ENCODE results near the gene PRR20G.

The PRR20G gene

DNA sequence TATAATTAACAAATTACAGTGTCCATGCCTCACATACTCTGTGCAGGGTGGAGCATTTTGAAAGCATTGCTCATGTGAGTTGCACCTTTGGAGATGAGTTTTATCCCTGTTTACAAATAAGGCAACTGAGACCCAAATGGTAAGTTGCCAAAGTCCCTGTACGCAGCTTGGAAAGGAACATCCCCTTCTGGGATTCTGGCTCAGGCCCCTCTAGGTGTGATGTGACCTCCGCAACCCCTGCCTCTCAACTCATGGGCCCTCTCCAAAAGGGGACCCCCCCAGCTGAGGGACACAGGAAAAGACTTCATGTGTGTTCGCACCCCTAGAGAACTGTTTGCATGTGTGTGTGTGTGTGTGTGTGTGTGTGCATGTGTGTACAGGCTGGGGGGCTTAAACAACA is 25.3 kb downstream of the PRR20G start:
- no peak for DNase-seq

DNA sequence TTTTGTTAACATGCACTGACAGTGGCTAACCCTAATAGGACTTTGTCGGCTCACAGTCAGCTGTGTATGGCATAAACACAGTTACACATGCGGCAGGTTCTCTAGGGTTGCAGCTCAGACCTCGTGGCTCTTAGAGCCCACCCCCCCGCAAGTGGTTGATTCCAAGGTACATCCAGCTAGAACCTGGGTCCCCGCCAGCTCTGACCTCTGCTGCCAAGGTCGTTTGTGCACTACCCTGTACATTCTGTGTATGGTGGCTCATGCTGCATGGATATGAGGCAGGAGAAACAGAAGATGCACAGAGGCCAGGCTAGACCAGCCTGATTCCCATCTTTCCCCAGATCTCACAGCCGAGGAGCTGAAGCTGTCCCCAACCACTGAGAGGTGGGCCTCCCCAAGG is 25.9 kb downstream of the PRR20G start:
- DNase-seq, result no peak

DNA sequence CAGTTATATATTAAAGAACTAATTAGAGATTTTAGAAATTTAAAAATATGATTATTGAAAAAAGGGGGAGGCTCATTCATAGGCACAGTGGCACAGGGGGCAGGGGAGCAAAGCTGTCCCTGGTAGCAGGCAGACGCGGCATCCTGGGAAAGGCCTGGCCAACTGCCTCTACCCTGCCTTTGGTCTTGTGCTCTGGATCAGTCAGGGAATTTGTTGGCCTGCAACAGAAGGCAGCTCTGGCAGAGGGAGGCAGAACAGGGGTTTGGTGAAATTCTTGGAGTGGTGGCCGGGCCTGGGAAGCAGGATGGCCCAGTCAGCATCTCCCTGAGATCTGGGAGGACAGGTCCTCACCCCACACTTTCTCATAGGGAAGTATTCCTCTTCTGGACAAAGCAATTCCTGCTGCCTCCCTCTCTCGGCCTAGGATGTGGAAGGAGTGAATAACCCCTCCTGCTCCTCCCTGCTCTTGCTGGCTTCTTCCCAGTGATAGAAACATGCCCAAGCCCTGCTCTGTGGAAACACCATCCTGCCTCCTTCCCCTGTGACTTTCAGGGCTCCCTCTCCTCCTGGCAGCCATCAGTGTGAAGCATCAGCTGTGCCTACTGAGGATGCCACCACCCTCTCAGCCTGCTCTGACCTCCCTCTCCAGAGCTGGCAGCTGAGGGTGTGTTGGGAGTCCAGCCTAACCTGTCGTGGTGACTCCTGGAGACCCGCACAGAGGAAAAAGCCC is 26.9 kb downstream of the PRR20G start:
- no peak for DNase-seq

DNA sequence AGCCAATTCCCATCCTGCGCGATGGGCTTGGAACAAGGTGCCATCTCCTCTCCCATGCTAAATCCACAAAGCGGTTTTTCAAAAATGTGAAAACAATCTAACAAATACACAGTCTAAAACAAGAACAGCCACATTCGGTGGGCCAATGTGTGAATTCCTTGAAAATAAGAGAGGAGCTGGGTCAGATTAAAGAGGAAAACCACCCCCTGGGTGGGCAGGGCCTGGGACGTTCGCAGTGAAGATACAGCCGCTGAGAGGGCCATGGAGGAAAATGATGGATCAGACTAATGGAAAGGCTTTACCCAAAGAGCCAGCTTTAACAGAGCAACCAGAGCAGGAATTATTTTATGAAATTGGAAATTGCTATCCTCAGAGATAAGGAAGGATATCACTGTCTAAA is 27.4 kb downstream of the PRR20G start:
- DNase-seq, result no peak

DNA sequence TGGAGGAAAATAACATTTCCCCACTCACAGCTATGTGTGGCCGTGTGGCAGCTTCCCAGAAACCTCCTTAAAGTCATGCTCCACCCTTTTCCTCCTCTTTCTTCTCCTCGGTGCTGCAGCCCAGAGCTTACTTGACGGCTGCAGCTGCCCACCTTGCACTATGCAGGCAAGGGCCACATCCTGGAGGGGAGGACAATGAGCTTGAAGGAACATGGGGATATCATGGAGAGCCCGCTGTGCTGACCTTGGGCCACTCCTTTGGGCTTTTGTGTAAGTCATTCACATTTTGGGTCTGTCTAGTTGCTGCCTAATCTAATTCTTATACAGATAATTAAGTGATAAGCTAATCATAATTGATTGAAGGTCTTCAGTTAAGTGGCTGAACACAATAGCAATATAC is 28.0 kb downstream of the PRR20G start:
- DNase-seq, result no peak

DNA sequence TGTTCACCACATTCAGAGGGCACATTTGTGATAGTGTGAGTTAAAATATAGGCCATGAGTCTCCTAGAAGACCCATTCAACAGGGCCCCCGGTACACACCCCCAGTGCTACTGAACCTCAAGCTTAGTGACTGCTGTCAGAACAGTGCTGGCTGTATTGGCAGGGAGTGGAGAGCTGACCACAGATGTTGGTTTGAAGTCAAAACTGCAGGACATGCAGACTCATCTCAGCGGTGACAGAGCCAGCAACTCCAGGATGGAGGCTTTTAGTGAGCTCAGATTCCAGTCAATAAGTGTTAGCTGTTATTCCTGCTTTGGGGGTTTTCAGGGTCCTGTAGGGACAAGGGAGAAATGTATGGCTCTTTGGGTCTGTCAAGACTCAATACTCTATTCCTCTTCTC is 29.1 kb downstream of the PRR20G start:
- DNase-seq, result no peak

DNA sequence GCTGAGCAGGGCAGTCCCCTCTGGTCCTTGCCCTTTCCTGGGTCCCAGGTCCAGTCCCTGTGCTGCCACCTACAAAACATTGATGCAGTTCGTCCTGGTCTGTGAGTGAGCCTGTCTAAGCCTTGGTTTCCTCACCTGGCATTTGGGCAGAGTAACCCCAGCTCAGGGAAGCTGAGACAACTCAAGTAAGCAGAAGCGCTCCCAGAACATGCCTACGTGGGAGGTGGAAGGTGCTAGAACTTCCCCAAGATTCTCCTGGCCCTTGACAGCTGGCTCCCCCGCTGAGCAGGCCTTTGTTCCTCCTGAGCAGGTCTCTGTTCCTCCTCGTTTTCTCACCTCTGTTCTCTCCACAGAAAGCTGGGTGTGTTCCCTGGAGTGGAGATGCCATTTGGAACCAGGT is 30.5 kb downstream of the PRR20G start:
- DNase-seq, result no peak

DNA sequence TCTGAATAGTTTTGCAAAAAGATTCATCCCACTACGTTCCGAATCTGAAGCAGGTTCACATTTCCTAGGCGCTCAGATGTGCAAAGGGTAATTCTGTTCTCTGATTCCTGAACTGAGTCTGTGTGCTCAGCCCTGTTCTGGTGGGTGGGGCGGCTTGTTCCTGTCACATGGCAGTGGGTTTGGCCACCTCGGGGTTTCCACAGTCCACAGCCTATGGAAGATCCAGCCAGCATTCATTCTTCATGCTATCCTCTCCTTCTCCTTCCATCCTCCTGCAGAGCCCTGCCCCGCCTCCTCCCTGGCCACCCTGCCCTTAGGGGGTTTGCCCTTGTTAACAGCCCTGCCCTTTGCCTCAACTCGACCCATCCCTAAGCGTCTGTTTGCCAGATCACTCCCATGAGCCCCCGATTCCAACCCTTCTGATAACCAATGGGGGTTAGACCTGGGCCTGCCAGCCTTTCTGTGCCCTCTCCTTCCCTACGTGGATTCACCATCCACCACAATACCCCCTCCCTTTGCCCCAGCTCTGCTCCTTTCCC is 31.0 kb downstream of the PRR20G start:
- peak; percentile 32 to 34 for DNase-seq

DNA sequence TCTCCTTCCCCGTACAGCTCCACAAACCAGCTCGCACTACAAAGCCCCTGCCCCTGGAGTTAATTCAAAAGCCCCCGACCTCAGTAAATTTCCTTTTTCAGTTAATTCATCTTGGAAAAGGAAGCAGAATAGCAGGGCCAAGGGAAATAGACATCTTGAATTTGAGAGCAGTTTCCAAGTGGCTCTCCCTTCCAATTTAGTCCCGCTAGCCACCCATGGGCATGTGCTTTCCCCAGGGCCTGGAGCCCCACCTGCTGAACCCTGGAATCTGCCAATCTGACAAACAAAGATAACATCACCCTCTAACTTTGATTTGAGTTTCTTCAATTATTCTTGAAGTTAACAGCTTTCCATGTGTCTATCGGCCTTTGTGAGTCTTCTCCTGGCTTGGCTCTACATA is 31.7 kb downstream of the PRR20G start:
- no peak for DNase-seq

DNA sequence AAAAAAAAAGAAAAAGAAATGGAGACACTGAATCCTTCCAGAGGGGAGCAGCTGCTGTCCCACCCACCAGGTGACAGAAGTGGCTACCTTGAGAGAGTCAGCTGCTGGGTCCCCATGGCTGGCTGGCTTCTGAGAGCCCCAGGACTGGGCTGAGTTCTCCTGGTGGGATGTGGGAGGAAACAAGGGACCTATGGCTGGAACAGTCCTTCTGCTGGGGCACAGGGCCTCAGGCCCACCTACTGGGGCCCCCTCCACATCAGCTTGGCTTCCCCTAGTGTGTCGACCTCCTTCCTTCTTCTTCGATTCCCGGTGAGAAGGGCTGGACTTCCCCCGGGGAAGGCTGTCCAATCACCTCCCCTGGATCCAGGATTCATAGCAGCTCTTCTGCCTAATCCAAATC is 32.3 kb downstream of the PRR20G start:
- DNase-seq, result no peak

DNA sequence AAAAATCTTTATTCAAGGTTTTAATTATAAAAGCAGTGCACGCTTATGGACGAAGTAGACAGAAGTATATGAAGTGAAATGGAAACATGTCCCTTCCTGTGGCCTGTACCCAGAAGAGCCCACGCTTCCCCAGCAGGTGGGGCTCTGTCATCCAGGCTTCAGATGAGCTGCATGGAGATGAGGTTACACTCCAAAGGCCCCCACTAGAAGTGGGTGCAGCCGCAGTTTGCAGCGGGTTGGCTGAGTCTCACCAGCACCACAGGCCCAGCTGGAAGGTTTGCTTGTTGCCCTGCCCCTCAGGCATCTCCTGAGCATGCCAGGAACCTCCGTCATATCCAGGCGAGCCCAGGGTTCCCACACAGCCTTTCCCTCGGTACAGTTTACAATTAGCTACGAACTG is 33.1 kb downstream of the PRR20G start:
- DNase-seq, result peak in 1 of 2 donors; percentile 25

DNA sequence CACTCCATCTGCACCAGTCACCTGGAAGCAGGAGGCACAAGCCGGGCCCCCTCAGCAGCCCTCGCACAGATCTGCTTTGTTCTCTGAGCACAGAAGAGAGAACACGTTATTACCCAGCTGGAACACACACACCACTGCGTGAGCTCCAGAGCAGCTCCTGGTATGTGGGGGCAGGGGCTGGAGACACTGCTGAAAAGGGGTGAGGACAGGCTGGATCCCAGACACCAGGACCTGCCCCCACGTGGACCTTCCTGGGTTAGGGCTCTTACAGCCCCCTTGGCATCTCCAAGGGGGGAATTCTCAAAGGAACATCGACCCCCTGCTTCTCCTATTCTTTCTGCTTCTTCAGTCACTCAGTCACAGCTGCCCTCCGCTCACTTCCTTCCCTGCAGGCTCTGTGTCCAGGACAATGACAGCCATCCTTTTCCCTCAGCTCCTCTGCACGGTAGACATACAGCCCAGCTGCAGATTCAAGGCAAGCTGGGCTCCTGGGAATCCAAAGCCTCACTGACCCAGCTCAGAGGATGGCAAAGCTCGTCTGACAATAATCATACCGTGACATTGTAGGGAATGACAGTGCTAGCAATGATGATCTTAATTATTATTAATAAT is 33.7 kb downstream of the PRR20G start:
- no peak for DNase-seq

DNA sequence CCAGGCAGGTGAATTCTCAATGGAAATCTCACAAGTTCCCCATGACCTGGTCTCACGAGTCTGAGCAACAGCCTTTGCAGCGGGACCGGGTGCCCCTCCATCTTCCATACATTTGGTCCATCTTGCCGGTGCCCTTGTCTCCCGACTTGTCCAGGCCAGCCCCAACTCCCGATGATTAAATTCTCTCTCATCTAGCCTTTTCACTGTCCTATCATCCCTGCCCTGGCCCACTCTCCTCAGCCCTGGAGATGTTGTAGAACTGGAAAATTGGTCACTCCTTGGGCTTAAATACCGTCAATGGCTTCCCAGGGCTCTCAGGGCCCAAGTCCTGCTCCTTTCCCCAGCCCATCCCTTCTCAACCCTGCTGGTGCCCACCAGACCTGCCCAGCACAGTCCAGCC is 34.4 kb downstream of the PRR20G start:
- DNase-seq, result no peak

DNA sequence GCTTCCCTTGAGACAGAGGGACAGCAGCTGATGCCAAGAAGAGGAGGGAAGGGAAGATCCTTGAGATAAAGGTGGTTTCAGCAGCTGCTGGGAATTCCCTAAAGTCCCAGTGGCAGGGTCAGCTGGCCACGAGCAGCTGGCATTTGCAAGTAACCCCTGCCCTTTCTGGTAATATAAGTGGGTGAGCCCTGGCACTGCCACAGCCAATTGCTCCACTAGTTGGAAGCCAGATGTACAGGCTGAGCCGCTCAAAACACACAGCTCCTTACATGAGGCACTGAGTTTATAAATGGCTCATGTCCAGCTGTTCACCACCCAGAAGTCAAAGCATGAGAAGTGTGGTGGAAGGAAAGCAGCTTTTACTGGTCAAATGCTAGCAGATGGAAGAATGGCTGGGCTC is 35.4 kb downstream of the PRR20G start:
- DNase-seq, result no peak

DNA sequence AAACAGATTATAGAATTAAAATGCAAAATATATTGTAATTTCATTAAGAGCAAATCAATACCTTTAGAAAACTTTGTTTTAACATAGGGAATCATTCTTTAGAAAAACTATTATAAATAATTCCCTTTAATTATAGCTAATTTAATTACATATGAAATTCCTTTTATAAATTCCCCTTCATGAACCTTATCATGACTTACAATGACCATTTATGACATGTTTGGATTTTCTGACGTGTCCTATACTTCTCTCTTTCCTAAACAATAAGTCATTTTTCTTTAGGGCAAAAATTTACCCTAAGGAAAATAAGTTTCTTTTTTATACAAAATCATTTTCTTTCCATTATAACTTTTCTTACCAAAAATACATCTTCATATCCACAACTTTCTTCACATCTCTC is 37.8 kb downstream of the PRR20G start:
- no peak for DNase-seq

DNA sequence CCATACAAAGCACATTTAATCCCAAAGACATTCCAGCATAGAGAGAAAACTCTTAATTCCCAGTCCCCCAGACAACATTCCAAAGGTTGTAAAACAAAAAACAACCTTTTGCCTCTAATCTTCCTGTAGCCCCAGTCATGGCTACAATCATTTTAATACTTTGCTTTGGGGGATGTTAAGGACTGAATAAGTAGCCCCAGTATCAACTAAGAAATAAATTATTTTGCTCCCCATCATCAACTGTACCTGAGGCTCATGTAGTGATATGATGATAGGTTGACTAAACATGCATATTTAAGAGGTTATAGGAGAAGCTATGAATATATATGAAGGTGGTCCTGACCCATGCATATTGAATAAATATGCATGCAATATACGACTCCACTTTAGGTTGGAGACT is 40.6 kb downstream of the PRR20G start:
- no peak for DNase-seq

DNA sequence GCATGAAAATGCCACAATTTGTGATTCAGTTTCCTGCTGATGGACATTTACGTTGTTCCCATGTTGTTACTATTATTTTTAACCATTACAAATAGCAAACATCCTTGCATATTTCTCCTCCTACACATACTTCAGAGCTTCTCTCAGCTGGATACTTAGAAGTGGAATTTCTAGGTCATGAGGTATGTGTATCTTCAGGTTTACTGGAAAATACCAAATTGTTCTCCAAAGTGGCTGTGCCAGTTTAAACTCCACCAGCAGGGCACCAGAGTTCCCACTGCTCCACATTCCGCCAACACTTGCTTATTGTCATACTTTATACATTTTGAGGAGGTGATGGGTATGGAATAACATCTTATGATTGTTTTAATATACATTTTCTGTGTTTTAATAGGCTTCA is 49.2 kb downstream of the PRR20G start:
- DNase-seq, result no peak

DNA sequence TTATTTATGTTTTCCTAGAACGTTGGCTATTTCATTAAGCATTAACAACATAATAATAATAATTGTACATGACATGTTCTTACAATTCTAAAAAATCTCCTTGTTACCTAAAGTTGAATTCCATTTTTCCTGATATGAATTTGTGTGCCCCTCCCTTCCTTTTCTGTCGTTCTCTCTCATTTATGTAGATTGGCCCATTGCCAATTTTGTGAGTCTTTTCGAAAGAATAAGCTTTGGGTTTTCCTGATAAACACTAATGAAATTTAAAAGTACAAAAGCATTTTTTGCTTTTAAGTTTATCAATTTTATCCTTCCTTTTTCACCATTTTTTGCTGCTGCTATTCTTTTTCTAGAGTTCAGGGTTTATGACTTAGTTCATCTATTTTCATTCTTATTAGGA is 50.0 kb downstream of the PRR20G start:
- no peak for DNase-seq

DNA sequence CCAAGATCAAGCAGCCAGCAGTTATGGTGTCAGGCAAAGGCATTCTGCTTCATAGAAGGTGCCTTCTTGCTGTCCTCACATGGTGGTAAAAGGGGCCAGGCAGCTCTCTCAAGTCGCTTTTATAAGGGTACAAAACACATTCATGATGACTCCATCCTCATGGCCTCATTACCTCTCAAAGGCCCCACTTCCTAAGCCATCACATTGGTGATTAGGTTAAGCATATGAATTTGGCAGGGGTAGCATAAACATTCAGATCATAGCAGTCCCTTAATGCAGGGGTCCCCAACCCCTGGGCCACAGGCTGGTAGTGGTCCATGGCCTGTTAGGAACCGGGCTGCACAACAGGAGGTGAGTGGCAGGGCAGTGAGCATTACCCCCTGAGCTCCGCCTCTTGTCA is 52.1 kb downstream of the PRR20G start:
- DNase-seq, result no peak

DNA sequence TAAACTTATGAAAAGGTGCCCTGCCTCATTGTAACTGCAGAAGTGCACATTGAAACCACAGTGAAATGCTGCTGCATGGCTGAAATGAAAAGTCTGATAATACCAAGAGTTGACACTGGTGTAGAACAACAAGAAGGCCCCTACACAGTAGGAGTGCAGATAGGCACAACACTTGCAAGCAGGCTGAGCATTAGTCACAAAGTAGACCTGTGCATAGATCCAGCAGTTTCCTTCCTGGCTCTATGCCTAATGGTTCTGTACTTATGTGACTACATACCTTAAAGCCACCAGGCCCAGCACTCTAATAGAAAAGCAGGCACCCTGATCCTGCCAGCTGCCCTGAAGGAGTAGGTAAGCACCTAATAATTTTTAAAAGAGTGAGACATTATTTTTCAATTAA is 53.1 kb downstream of the PRR20G start:
- no peak for DNase-seq
